ENCODE measurements around the gene PRM2.

- TF ChIP-seq EZH2phosphoT487 (conservative IDR thresholded peaks at IDR 0.05; ENCODE audit: low read length) = no peak
- TF ChIP-seq, protein P1, sequence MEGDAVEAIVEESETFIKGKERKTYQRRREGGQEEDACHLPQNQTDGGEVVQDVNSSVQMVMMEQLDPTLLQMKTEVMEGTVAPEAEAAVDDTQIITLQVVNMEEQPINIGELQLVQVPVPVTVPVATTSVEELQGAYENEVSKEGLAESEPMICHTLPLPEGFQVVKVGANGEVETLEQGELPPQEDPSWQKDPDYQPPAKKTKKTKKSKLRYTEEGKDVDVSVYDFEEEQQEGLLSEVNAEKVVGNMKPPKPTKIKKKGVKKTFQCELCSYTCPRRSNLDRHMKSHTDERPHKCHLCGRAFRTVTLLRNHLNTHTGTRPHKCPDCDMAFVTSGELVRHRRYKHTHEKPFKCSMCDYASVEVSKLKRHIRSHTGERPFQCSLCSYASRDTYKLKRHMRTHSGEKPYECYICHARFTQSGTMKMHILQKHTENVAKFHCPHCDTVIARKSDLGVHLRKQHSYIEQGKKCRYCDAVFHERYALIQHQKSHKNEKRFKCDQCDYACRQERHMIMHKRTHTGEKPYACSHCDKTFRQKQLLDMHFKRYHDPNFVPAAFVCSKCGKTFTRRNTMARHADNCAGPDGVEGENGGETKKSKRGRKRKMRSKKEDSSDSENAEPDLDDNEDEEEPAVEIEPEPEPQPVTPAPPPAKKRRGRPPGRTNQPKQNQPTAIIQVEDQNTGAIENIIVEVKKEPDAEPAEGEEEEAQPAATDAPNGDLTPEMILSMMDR (IDR thresholded peaks at IDR 0.05; ENCODE audit: insufficient read depth, low read length, poor library complexity, severe bottlenecking) = no peak
These were observed 3.2 kb downstream of the PRM2 start, which contains the start of gene PRM3 for GRCh38 chr16:11272921-11273720.
